Memory B cell (primary cell): Measurements from ENCODE around the gene NTN3.
A peak's percentile ranks its signal among the peaks of the same experiment; 100 is the strongest.

Experiments
- ATAC-seq: fragments of 150-1000 bp; cut with Tn5 transposase; 2 replicates; pipeline ENCODE4 v1.10.0; 2021; ENCODE audit warnings: low read depth, mild to moderate bottlenecking, moderate library complexity
- DNase-seq, 2 donors: peaks; one replicate each; pipeline ENCODE4 v3.0.0; 2022; ENCODE audit warnings: low spot score in 2 of 2
- H3K27ac Mint-ChIP-seq: one replicate; pipeline ENCODE4 v1.8.0; 2022; ENCODE audit warnings: mild to moderate bottlenecking, moderate library complexity, mixed read lengths
- H3K27me3 Mint-ChIP-seq: one replicate; pipeline ENCODE4 v1.8.0; 2022; ENCODE audit warnings: mixed read lengths
- H3K36me3 Mint-ChIP-seq: one replicate; pipeline ENCODE4 v1.8.0; 2022; ENCODE audit warnings: mild to moderate bottlenecking, mixed read lengths
- H3K4me1 Mint-ChIP-seq: one replicate; pipeline ENCODE4 v1.8.0; 2022; ENCODE audit warnings: mixed read lengths
- H3K4me3 Mint-ChIP-seq: one replicate; pipeline ENCODE4 v1.8.0; 2022; ENCODE audit warnings: mild to moderate bottlenecking, moderate library complexity, mixed read lengths
- H3K9me3 Mint-ChIP-seq: one replicate; pipeline ENCODE4 v1.8.0; 2022; ENCODE audit warnings: mixed read lengths

The NTN3 gene

GRCh38 chr16:2471016-2471652 is at the start of gene NTN3:
Gene NTN3 (plus strand): TSS chr16:2471297. CDS start chr16:2471702, 405 bp downstream.
- Mint-ChIP-seq H3K27me3 (peaks cover 19% of the 10 kb centered on the region), H3K4me3 (peak within 1 kb of the TSS; percentile 37), H3K36me3 (no peaks in the 10 kb centered on the region), H3K27ac (no peak within 1 kb of the TSS), H3K9me3 (no peaks in the 10 kb centered on the region), H3K4me1 (peaks cover 28% of the 10 kb centered on the region)
- peak in 1 of 2 donors; percentile 37 for DNase-seq
- no peak for ATAC-seq

- Mint-ChIP-seq H3K4me1 (peaks cover 2% of the 10 kb centered on the region), H3K9me3 (no peaks in the 10 kb centered on the region), H3K27me3 (peaks cover 2% of the 10 kb centered on the region), H3K27ac (no peak overlapping the region), H3K36me3 (no peaks in the 10 kb centered on the region), H3K4me3 (no peak overlapping the region)
- DNase-seq (no peak), ATAC-seq (no peak)
Observed at GRCh38 chr16:2422123-2422867, 48.8 kb upstream of the NTN3 start.

- Mint-ChIP-seq H3K27ac (no peak overlapping the region), H3K4me3 (no peak overlapping the region), H3K36me3 (no peaks in the 10 kb centered on the region), H3K9me3 (no peaks in the 10 kb centered on the region), H3K4me1 (peaks cover 6% of the 10 kb centered on the region), H3K27me3 (no peaks in the 10 kb centered on the region)
- ATAC-seq (no peak), DNase-seq (no peak)
Observed at GRCh38 chr16:2424061-2425007, 46.8 kb upstream of the NTN3 start.

GRCh38 chr16:2425008-2425518 is 46.0 kb upstream of the NTN3 start:
- Mint-ChIP-seq H3K4me1 (peaks cover 9% of the 10 kb centered on the region), H3K27ac (no peak overlapping the region), H3K27me3 (no peaks in the 10 kb centered on the region), H3K9me3 (no peaks in the 10 kb centered on the region), H3K36me3 (no peaks in the 10 kb centered on the region), H3K4me3 (no peak overlapping the region)
- ATAC-seq (no peak), DNase-seq (no peak)

GRCh38 chr16:2425825-2426430 is 45.2 kb upstream of the NTN3 start:
- Mint-ChIP-seq H3K4me3 (no peak overlapping the region), H3K36me3 (no peaks in the 10 kb centered on the region), H3K9me3 (no peaks in the 10 kb centered on the region), H3K27ac (no peak overlapping the region), H3K4me1 (peaks cover 13% of the 10 kb centered on the region), H3K27me3 (no peaks in the 10 kb centered on the region)
- ATAC-seq, result no peak
- DNase-seq, result no peak

DNA sequence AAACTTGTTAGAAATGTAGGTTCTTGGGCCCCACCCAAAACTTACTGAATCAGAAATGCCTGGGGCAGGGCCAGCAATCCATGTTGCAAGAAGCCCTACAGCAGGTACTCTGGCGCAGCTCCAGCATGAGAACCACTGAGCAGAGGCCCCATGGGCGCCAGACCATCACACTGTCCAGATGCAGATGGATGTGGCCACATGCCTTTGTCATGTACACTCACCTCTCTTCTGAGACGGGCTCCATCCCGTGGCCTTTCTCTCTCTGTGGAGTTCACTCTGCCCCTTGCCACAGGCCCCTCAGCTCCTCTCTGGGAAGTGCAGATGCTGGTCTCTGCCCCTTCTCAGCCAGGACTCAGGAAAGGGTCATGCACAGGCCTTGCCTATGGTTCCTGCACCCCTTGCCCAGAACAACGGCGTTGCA is 44.1 kb upstream of the NTN3 start:
- Mint-ChIP-seq H3K27me3 (no peaks in the 10 kb centered on the region), H3K4me3 (no peak overlapping the region), H3K36me3 (no peaks in the 10 kb centered on the region), H3K27ac (no peak overlapping the region), H3K9me3 (no peaks in the 10 kb centered on the region), H3K4me1 (peaks cover 13% of the 10 kb centered on the region)
- DNase-seq, result no peak
- no peak for ATAC-seq

DNA sequence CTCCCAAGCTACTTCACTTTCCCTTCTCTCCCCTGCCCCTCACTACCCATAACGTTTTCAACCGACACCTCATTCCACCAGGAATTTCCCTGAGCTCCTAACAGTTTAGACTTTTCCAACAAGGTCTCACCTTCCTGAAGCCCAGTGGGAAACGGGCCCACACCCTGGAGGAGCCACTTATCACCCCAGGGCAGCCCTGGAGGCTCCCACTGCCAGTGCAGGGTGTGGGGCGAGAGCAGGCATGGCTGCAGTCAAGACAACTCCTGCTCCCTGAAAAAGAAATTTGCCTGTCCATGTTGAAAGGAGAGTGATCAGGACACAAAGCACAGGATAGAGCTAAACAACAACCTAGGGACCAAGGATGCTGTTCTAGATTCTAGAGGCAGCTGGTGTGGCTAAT is 43.6 kb upstream of the NTN3 start:
- Mint-ChIP-seq H3K36me3 (no peaks in the 10 kb centered on the region), H3K4me3 (peak overlapping the region; percentile 55), H3K4me1 (peaks cover 13% of the 10 kb centered on the region), H3K27ac (no peak overlapping the region), H3K9me3 (no peaks in the 10 kb centered on the region), H3K27me3 (no peaks in the 10 kb centered on the region)
- no peak for ATAC-seq
- no peak for DNase-seq

DNA sequence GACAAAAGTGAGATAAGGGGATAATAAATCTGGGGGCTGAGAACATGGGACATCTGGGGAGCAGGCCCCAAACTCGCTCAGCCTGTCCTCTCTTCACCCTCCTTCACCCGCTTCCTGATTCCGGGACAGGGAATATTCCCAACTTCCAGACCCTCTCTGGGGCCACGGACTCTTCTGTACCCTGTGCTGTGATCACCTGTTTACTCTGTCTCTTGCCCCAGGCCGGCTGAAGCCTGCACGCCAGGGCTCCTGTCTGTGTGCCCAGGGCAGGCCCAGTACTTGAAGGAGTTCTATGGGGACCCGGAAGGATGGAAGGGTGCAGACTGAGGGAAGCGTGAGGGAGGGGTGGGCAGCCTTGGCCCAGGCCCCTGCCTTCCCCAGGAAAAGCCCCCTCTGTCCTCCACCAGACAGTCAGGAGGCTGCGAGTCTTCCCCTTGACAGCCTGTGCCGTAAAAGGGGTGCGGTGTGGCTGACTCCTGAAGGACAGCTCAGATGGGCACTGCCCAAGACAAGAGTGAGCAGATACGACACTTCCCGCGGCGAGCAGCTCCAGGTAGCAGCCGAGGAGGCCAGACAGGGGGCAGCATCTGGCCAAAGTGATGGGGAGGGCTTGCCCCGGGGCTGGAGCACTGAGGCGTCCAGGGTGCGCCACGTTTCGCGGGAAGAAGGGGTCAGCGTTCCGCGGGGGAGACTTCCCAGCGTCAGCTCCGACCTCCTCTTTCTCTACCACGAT is 42.9 kb upstream of the NTN3 start:
- Mint-ChIP-seq H3K27ac (peak overlapping the region; percentile 43), H3K4me1 (peaks cover 15% of the 10 kb centered on the region), H3K27me3 (no peaks in the 10 kb centered on the region), H3K36me3 (peaks cover 3% of the 10 kb centered on the region), H3K4me3 (peak overlapping the region; percentile 93), H3K9me3 (no peaks in the 10 kb centered on the region)
- peak in 1 of 2 donors; percentile 39 for DNase-seq
- no peak for ATAC-seq

- DNase-seq (no peak), ATAC-seq (peak; percentile 14)
- peaks cover 15% of the 10 kb centered on the region for H3K4me1 Mint-ChIP-seq
Observed at GRCh38 chr16:2428784-2429033, 42.4 kb upstream of the NTN3 start.

GRCh38 chr16:2429034-2429770 is 41.9 kb upstream of the NTN3 start, which contains the start of gene CCNF:
Gene CCNF (plus strand): TSS chr16:2429447. CDS start chr16:2429482, 35 bp downstream.
- H3K9me3 Mint-ChIP-seq, result no peaks in the 10 kb centered on the region
- H3K27me3 Mint-ChIP-seq, result no peaks in the 10 kb centered on the region
- peaks cover 15% of the 10 kb centered on the region for H3K4me1 Mint-ChIP-seq
- peak within 1 kb of the TSS; percentile 43 for H3K27ac Mint-ChIP-seq
- peak; percentile 93 for ATAC-seq
- peaks cover 6% of the 10 kb centered on the region for H3K36me3 Mint-ChIP-seq
- peak within 1 kb of the TSS; percentile 93 for H3K4me3 Mint-ChIP-seq
- DNase-seq, result peak; percentile 88 to 91

More at GRCh38 chr16:2428784-2429033, 42.4 kb upstream of the NTN3 start:
- peak overlapping the region; percentile 93 for H3K4me3 Mint-ChIP-seq
- H3K27ac Mint-ChIP-seq, result peak overlapping the region; percentile 43
- H3K27me3 Mint-ChIP-seq, result no peaks in the 10 kb centered on the region
- peaks cover 5% of the 10 kb centered on the region for H3K36me3 Mint-ChIP-seq
- H3K9me3 Mint-ChIP-seq, result no peaks in the 10 kb centered on the region

DNA sequence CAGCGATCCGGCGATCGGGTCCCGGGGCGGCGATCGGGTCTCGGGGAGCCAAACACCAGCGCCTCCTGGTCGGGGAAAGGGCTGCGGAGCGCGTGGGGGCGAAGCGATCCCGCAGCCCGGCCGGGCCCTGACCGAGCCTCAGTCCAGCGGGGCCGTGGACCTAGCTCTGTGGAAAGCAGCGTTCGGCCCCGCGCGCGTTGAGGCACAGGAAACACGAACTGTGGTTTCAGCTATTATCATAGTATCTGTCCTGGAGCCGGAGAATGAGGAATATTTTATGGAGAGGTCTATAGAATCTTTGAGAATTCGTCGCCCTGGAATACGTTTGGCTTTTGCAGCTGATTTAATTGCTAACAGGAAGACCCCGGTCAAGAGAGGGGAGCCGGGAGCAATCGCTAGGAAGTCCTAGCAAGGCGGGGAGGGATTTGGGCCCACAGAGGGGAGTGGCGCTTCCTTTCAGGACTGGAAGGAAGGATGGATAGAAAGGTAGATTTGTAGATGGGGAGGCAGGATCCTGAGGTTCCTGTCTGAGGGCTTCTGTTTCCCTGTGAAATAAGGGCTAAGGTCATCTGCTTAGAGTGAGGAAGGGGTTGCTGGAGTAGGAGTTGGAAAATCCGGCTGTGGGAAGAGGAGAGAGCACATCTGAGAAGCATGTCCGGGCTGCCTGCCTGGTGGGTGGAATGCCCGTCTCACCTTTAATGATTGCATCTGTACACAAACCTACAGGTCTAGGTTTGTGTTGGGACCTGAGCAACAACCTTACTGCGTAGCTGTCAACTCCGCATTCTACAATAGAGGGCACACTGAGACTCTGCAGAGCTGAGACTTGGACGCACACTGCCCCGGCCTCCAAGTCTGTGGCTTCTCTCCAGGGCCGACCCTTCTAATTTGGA is 41.1 kb upstream of the NTN3 start:
- ATAC-seq (peak; percentile 28), DNase-seq (peak in 1 of 2 donors; percentile 26)
- no peaks in the 10 kb centered on the region for H3K27me3 Mint-ChIP-seq
- peaks cover 6% of the 10 kb centered on the region for H3K36me3 Mint-ChIP-seq
- peak overlapping the region; percentile 93 for H3K4me3 Mint-ChIP-seq
- no peaks in the 10 kb centered on the region for H3K9me3 Mint-ChIP-seq
- peak overlapping the region; percentile 14 for H3K27ac Mint-ChIP-seq
- peaks cover 14% of the 10 kb centered on the region for H3K4me1 Mint-ChIP-seq

GRCh38 chr16:2432286-2432685 is 38.8 kb upstream of the NTN3 start:
- H3K4me1 Mint-ChIP-seq, result peaks cover 13% of the 10 kb centered on the region
- no peaks in the 10 kb centered on the region for H3K9me3 Mint-ChIP-seq
- H3K36me3 Mint-ChIP-seq, result peaks cover 8% of the 10 kb centered on the region
- DNase-seq (no peak), ATAC-seq (no peak)
- H3K27me3 Mint-ChIP-seq, result no peaks in the 10 kb centered on the region
- no peak overlapping the region for H3K27ac Mint-ChIP-seq
- no peak overlapping the region for H3K4me3 Mint-ChIP-seq
